ENCODE results near the gene KDSR.

Gene KDSR

DNA sequence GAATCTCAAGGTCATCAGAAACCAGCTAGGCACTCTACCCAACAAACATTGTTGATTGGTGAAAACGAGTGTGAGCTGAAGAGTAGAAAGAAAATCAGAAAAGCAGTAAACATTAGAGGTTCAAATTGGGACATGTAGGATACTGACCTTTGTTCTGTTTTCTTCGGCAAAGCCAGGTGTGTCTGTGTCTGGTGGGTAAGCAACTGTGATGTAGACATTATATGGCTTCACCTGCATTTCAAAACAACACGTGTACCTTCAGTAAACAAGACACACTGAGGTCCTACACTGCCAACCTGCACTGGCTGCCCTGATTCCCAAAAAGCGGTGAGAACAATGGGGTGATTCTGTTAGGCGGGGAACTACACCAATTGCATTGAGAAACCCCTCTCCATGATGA, 22.7 kb downstream of the KDSR start:
- Histone ChIP-seq H3K9ac (ENCODE audit: low read length in 2 of 2) (no peak overlapping the region), H3K9me3 (ENCODE audit: control insufficient read depth in 2 of 2, low read length in 2 of 2) (no peaks in the 10 kb centered on the region), H3K27ac (ENCODE audit: low read length) (no peak overlapping the region), H3K36me3 (ENCODE audit: control insufficient read depth in 2 of 2, insufficient read depth in 2 of 2, low read length in 2 of 2) (peaks cover 25 to 40% of the 10 kb centered on the region in 2 donors), H3K27me3 (ENCODE audit: control insufficient read depth in 1 of 2, insufficient read depth in 2 of 2, low read length in 2 of 2) (no peaks in the 10 kb centered on the region), H3K4me3 (ENCODE audit: low read length in 2 of 2) (no peak overlapping the region), H3K4me1 (ENCODE audit: control insufficient read depth, insufficient read depth, low read length) (peaks cover 11% of the 10 kb centered on the region)

DNA sequence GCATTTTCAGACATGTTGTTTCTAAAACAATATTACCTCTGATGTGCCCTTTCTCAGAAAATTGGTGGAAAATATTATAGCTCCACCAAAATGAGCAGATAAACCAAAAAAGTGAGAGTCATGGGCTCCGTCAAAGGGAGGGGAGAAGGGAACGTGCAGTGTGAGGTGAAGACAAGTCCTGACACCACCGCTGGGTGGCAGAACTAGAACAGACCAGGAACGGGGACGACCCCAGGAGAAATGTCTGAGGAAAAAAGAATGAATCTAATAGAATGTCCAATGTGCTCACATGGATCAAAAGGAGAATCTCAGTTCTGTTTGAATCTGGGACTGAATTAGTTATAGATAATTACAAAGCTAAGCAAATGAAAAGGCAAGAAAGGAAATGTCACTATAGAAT, 24.8 kb downstream of the KDSR start:
- H3K4me3 ChIP-seq (ENCODE audit: low read length in 2 of 2): no peak overlapping the region
- peaks cover 11% of the 10 kb centered on the region for H3K4me1 ChIP-seq (ENCODE audit: control insufficient read depth, insufficient read depth, low read length)
- H3K27me3 ChIP-seq (ENCODE audit: control insufficient read depth in 1 of 2, insufficient read depth in 2 of 2, low read length in 2 of 2): no peaks in the 10 kb centered on the region
- H3K9ac ChIP-seq (ENCODE audit: low read length in 2 of 2): no peak overlapping the region
- H3K36me3 ChIP-seq (ENCODE audit: control insufficient read depth in 2 of 2, insufficient read depth in 2 of 2, low read length in 2 of 2): peaks cover 35 to 55% of the 10 kb centered on the region in 2 donors
- no peak overlapping the region for H3K27ac ChIP-seq (ENCODE audit: low read length)
- H3K9me3 ChIP-seq (ENCODE audit: control insufficient read depth in 2 of 2, low read length in 2 of 2): no peaks in the 10 kb centered on the region

DNA sequence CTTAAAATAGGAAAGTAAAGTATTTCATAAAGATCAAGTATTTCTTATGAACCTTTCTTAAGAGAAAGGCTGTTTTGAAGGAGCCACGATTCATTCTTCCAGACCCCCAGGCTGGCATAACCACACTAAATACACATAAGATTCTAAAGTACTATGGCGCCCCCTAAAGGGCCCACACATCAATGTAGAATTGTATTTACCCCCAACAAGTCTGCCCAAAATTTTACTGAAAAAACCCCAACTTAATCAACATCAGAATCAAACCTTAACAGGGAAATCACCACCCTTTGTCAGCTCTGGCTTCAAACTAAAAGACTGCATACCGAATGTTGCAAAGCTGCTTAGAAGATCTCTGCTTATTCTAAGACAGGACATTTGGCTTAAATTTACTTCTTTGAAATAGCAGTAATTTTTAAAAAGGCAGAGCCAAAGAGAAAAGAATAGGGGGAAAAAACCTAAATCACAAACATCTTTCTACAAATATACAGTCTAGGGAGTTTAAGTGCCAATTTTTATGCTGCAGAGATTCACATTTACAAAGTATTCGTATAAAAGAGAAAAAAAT, 27.0 kb downstream of the KDSR start:
- Histone ChIP-seq H3K4me1 (ENCODE audit: control insufficient read depth, insufficient read depth, low read length) (no peaks in the 10 kb centered on the region), H3K9ac (ENCODE audit: low read length in 2 of 2) (no peak overlapping the region), H3K27me3 (ENCODE audit: control insufficient read depth in 1 of 2, insufficient read depth in 2 of 2, low read length in 2 of 2) (no peaks in the 10 kb centered on the region), H3K36me3 (ENCODE audit: control insufficient read depth in 2 of 2, insufficient read depth in 2 of 2, low read length in 2 of 2) (peaks cover 39 to 55% of the 10 kb centered on the region in 2 donors), H3K9me3 (ENCODE audit: control insufficient read depth in 2 of 2, low read length in 2 of 2) (no peaks in the 10 kb centered on the region), H3K27ac (ENCODE audit: low read length) (no peak overlapping the region), H3K4me3 (ENCODE audit: low read length in 2 of 2) (no peak overlapping the region)

DNA sequence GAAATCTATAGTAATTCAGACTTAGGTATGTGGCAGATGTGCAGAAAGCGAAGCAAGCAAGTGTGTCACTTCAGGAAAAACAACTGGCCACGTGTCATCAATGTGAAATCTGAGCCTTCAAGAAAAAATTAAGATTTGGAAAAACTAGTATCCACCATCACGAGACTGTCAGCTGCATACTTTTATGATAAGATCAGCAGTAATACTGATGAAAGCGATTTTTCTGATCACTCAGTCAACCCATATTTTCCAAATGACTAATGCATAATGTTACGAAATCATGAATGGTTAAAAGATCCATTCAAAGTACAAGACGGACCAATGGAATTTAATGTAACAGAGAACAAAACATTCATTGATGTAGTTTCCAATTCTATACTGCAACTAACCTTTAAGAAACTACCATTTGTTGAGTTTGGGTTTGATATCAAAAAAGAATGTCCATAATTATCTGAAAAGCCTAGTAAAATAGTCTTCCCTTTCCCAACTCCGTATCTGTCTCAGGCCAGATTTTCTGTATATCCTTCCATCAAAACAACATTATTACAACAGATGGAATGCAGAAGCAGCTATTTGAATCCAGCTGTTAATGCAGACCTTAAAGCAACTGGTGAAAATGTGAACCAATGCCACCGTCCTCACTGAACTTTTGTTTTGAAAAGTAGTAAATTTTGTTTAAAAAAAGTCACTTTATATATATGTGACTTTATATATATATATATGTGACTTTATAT, 30.5 kb downstream of the KDSR start:
- Histone ChIP-seq H3K4me1 (ENCODE audit: control insufficient read depth, insufficient read depth, low read length) (no peaks in the 10 kb centered on the region), H3K27ac (ENCODE audit: low read length) (no peak overlapping the region), H3K36me3 (ENCODE audit: control insufficient read depth in 2 of 2, insufficient read depth in 2 of 2, low read length in 2 of 2) (peaks cover 41 to 56% of the 10 kb centered on the region in 2 donors)

DNA sequence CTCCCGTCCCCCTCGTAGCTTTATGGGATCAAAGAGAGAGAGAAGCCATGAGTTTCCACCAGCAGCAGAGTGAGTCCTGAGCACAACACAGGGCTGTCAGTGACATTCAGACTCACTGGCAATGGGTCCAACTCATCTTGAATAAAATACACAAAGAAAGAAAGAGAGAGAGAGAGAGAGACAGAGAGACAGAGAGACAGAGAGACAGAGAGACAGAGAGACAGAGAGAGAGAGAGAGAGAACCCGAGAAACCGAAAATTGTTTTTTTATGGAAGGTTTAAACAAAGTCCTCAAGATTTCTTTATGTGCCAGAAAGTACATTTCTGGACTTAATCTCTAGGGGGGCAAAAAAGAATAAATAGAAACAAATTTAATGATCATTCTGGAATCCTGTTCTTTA, 35.9 kb downstream of the KDSR start:
- Histone ChIP-seq H3K4me1 (ENCODE audit: control insufficient read depth, insufficient read depth, low read length) (no peaks in the 10 kb centered on the region), H3K9me3 (ENCODE audit: control insufficient read depth in 2 of 2, low read length in 2 of 2) (no peaks in the 10 kb centered on the region), H3K4me3 (ENCODE audit: low read length in 2 of 2) (no peak overlapping the region), H3K27me3 (ENCODE audit: control insufficient read depth in 1 of 2, insufficient read depth in 2 of 2, low read length in 2 of 2) (no peaks in the 10 kb centered on the region), H3K27ac (ENCODE audit: low read length) (no peak overlapping the region), H3K36me3 (ENCODE audit: control insufficient read depth in 2 of 2, insufficient read depth in 2 of 2, low read length in 2 of 2) (peaks cover 32 to 34% of the 10 kb centered on the region in 2 donors), H3K9ac (ENCODE audit: low read length in 2 of 2) (no peak overlapping the region)

More for the DNA sequence above, 30.5 kb downstream of the KDSR start:
- no peak overlapping the region for H3K9ac ChIP-seq (ENCODE audit: low read length in 2 of 2)
- no peaks in the 10 kb centered on the region for H3K9me3 ChIP-seq (ENCODE audit: control insufficient read depth in 2 of 2, low read length in 2 of 2)
- H3K4me3 ChIP-seq (ENCODE audit: low read length in 2 of 2): no peak overlapping the region
- no peaks in the 10 kb centered on the region for H3K27me3 ChIP-seq (ENCODE audit: control insufficient read depth in 1 of 2, insufficient read depth in 2 of 2, low read length in 2 of 2)

DNA sequence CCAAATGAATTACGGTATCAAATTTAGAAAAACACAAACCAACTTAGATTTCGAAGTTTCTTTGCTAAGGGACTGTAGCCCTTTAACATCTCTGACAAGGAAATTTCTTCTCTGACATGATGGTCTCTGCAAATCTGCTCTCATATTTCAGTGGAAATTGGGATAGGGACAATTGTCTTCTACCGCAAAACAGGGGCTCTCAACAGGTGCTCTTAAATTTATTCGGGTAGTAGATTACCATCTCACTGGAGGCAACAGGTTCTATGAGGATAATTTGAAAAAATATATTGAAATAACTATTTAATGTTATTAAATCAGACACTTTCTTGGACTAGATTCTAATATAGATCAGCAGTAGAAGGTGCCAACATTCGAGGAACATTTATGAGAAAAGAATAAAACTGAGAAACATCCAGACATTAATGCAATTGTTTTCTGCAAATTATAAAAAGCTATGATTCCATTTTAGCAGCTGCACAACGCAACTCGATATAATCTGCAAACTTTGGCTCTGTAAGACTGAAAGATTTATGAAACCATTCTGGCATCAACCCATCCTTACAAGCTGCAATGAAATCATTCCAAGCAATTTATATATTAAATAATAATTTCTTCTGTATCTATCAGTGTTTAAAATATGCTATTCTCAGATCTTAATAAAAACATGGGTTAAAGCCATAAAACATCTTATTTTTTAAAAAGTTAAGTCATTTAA, 37.4 kb downstream of the KDSR start:
- Histone ChIP-seq H3K36me3 (ENCODE audit: control insufficient read depth in 2 of 2, insufficient read depth in 2 of 2, low read length in 2 of 2) (peaks cover 22 to 25% of the 10 kb centered on the region in 2 donors), H3K27ac (ENCODE audit: low read length) (no peak overlapping the region), H3K9me3 (ENCODE audit: control insufficient read depth in 2 of 2, low read length in 2 of 2) (no peaks in the 10 kb centered on the region)

DNA sequence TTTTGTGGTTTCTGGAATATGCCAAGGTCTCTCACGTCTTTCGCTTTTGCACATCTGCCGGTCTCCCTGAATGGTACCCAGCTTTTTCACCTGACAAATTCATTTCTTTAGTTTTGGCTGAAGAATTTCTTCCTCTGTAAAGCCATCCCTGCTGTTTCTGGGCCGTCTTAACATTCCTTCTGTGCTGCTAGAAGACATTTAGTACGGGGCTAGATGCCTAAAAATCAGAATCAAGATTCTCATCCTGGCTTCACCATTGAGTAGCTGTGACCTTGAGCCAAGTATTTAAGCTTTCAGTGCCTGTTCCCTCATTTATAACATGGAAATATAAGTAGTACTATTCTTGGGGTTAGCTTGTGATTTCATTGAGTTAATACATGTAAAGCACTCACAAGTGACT, 41.0 kb downstream of the KDSR start:
- Histone ChIP-seq H3K4me3 (ENCODE audit: low read length in 2 of 2) (no peak overlapping the region), H3K9ac (ENCODE audit: low read length in 2 of 2) (no peak overlapping the region), H3K36me3 (ENCODE audit: control insufficient read depth in 2 of 2, insufficient read depth in 2 of 2, low read length in 2 of 2) (peaks cover 2% of the 10 kb centered on the region in 2 donors), H3K4me1 (ENCODE audit: control insufficient read depth, insufficient read depth, low read length) (peaks cover 8% of the 10 kb centered on the region), H3K27ac (ENCODE audit: low read length) (no peak overlapping the region), H3K27me3 (ENCODE audit: control insufficient read depth in 1 of 2, insufficient read depth in 2 of 2, low read length in 2 of 2) (no peaks in the 10 kb centered on the region), H3K9me3 (ENCODE audit: control insufficient read depth in 2 of 2, low read length in 2 of 2) (no peaks in the 10 kb centered on the region)

More for the DNA sequence above, 37.4 kb downstream of the KDSR start:
- Histone ChIP-seq H3K4me1 (ENCODE audit: control insufficient read depth, insufficient read depth, low read length) (no peaks in the 10 kb centered on the region), H3K27me3 (ENCODE audit: control insufficient read depth in 1 of 2, insufficient read depth in 2 of 2, low read length in 2 of 2) (no peaks in the 10 kb centered on the region), H3K9ac (ENCODE audit: low read length in 2 of 2) (no peak overlapping the region), H3K4me3 (ENCODE audit: low read length in 2 of 2) (no peak overlapping the region)

DNA sequence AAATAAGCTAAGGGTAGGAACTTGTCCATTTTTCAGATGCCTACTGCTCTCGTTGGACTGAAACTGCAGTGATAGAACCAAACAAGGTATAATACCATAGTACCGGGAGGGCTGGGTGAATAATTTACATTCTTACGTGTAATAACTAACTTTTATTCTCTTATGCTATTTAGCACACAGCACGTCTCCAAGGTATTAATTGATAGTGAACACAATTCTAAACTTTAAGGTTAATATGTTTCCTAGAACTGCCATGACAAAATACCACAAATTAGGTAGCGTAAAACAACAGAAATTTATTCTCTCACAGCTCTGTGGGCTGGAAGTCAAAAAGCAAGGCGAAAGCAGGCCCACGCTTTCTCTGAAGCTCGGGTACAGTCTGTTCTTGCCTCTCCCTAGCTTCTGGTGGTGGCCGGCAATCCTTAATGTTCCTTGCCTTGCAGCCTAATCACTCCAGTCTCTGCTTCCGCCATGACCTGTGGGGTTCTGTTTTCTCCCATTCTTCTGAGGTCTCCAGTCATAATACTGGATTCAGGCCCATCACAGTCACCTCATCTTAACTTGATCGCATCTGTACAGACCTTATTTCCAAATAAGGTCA, 41.8 kb downstream of the KDSR start:
- Histone ChIP-seq H3K4me3 (ENCODE audit: low read length in 2 of 2) (no peak overlapping the region), H3K4me1 (ENCODE audit: control insufficient read depth, insufficient read depth, low read length) (peaks cover 14% of the 10 kb centered on the region), H3K27me3 (ENCODE audit: control insufficient read depth in 1 of 2, insufficient read depth in 2 of 2, low read length in 2 of 2) (no peaks in the 10 kb centered on the region), H3K9ac (ENCODE audit: low read length in 2 of 2) (no peak overlapping the region), H3K27ac (ENCODE audit: low read length) (no peak overlapping the region), H3K36me3 (ENCODE audit: control insufficient read depth in 2 of 2, insufficient read depth in 2 of 2, low read length in 2 of 2) (no peaks in the 10 kb centered on the region), H3K9me3 (ENCODE audit: control insufficient read depth in 2 of 2, low read length in 2 of 2) (no peaks in the 10 kb centered on the region)

DNA sequence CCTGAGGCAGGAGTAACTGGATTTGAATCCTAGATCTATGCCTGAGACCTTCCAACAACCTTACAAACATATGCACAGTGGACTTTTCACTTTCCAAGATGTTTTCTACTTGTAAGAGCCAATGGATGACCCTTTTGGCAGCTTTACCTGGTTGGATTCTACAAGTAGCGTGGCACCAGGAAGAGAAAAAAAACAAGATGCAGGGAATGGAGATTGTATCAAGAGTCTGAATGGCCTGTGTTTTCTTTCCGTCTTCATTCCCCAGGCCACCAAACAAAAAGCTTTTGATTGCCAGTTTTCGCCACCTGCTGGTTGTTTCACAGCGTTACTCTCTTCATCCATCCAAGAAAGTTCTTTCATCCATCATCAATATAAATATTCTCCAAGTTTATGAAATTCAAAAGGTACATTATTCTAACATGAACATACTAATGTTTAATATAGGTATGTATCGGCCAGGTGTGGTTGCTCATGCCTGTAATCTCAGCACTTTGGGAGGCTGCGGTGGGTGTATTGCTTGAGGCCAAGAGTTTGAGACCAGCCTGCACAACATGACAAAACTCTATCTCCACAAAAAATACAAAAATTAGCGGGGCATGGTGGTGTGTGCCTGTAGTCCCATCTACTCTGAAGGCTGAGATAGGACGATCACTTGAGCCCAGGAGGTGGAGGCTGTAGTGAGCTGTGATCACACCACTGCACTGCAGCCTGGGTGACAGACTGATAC, 43.9 kb downstream of the KDSR start:
- H3K9ac ChIP-seq (ENCODE audit: low read length in 2 of 2): peak overlapping the region in 1 of 2 donors; percentile 23
- H3K9me3 ChIP-seq (ENCODE audit: control insufficient read depth in 2 of 2, low read length in 2 of 2): no peaks in the 10 kb centered on the region
- H3K4me1 ChIP-seq (ENCODE audit: control insufficient read depth, insufficient read depth, low read length): peaks cover 19% of the 10 kb centered on the region

DNA sequence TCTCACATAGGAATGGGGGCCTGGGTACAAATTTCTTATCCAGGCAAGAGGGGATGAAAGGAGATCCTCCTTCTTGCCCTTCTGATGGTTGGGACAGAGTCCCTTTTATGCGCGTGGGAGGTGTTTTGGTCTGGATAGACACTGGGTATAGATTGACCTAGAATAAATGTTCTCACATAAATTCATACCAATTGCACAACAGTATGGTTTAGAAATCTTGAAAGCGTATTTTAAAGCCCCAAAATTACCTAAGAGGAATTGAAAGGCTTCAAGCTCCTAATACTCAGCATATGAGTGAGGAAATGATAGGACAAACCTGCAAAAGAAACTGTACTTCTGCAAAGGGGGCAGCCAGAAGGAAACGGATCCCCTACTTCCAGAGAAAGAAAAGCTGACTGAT, 44.8 kb downstream of the KDSR start:
- Histone ChIP-seq H3K9ac (ENCODE audit: low read length in 2 of 2) (peak overlapping the region in 1 of 2 donors; percentile 23), H3K4me3 (ENCODE audit: low read length in 2 of 2) (peak overlapping the region in 1 of 2 donors; percentile 22), H3K27me3 (ENCODE audit: control insufficient read depth in 1 of 2, insufficient read depth in 2 of 2, low read length in 2 of 2) (no peaks in the 10 kb centered on the region), H3K36me3 (ENCODE audit: control insufficient read depth in 2 of 2, insufficient read depth in 2 of 2, low read length in 2 of 2) (no peaks in the 10 kb centered on the region), H3K27ac (ENCODE audit: low read length) (peak overlapping the region; percentile 49), H3K4me1 (ENCODE audit: control insufficient read depth, insufficient read depth, low read length) (peaks cover 26% of the 10 kb centered on the region), H3K9me3 (ENCODE audit: control insufficient read depth in 2 of 2, low read length in 2 of 2) (no peaks in the 10 kb centered on the region)

More for the DNA sequence above, 43.9 kb downstream of the KDSR start:
- Histone ChIP-seq H3K36me3 (ENCODE audit: control insufficient read depth in 2 of 2, insufficient read depth in 2 of 2, low read length in 2 of 2) (no peaks in the 10 kb centered on the region), H3K4me3 (ENCODE audit: low read length in 2 of 2) (peak overlapping the region in 1 of 2 donors; percentile 22), H3K27ac (ENCODE audit: low read length) (peak overlapping the region; percentile 49), H3K27me3 (ENCODE audit: control insufficient read depth in 1 of 2, insufficient read depth in 2 of 2, low read length in 2 of 2) (no peaks in the 10 kb centered on the region)

Measured in stomach smooth muscle (tissue), 2 donors.